HG02588 (cell line): Measurements from ENCODE around the gene NOP10.
"Not testable (repeated sequence)": the region's sequence is repeated elsewhere in the genome, so short reads cannot be mapped to it uniquely, and the experiment has no call there.

ENCODE experiments used
- ATAC-seq: cut with Tn5 transposase; IDR thresholded peaks from one replicate; pipeline ENCODE4 v1.9.1; 2021; ENCODE audit warnings: mild to moderate bottlenecking, moderate library complexity; ENCODE audit not compliant: unreplicated experiment

NOP10 gene

GRCh38 chr15:34342737-34343575, at the start of gene NOP10, which contains the start of gene NUTM1:
NOP10 (minus strand) TSS chr15:34343136; CDS start chr15:34343073, 63 bp downstream.
NUTM1 (plus strand) TSS chr15:34343315; CDS start chr15:34343697, 382 bp downstream.
- ATAC-seq, result peak; percentile 83

- ATAC-seq, result not testable (repeated sequence)
Measured at GRCh38 chr15:34389594-34390086, 46.7 kb upstream of the NOP10 start.

GRCh38 chr15:34381829-34382521, 39.0 kb upstream of the NOP10 start:
- ATAC-seq, result not testable (repeated sequence)

- not testable (repeated sequence) for ATAC-seq
Measured at GRCh38 chr15:34380491-34380890, 37.6 kb upstream of the NOP10 start.

- ATAC-seq, result no peak
Measured at GRCh38 chr15:34376856-34377255, 33.9 kb upstream of the NOP10 start.

GRCh38 chr15:34375541-34375940, 32.6 kb upstream of the NOP10 start:
- ATAC-seq, result not testable (repeated sequence)

GRCh38 chr15:34374816-34375215, 31.9 kb upstream of the NOP10 start:
- no peak for ATAC-seq

GRCh38 chr15:34373951-34374350, 31.0 kb upstream of the NOP10 start:
- no peak for ATAC-seq

GRCh38 chr15:34370643-34371042, 27.7 kb upstream of the NOP10 start:
- no peak for ATAC-seq

GRCh38 chr15:34370129-34370528, 27.2 kb upstream of the NOP10 start:
- no peak for ATAC-seq

GRCh38 chr15:34367101-34368081, 24.5 kb upstream of the NOP10 start, which contains the start of gene LPCAT4:
LPCAT4 (minus strand) TSS chr15:34367196; CDS start chr15:34367100, 96 bp downstream.
- peak; percentile 80 for ATAC-seq

GRCh38 chr15:34366271-34367065, 23.5 kb upstream of the NOP10 start:
- ATAC-seq, result no peak

GRCh38 chr15:34365836-34366235, 22.9 kb upstream of the NOP10 start:
- ATAC-seq, result no peak

- ATAC-seq, result no peak
Measured at GRCh38 chr15:34365091-34365825, 22.3 kb upstream of the NOP10 start.

GRCh38 chr15:34364041-34364440, 21.1 kb upstream of the NOP10 start:
- ATAC-seq, result no peak

GRCh38 chr15:34362047-34362773, 19.3 kb upstream of the NOP10 start:
- ATAC-seq, result no peak

GRCh38 chr15:34361278-34361677, 18.3 kb upstream of the NOP10 start:
- no peak for ATAC-seq

- ATAC-seq, result no peak
Measured at GRCh38 chr15:34360298-34360697, 17.4 kb upstream of the NOP10 start.
